Fibroblast of lung (primary cell): ENCODE measurements around the gene CTSC.

Experiments
- CTCF ChIP-seq, 2 donors: IDR thresholded peaks in 1 of 2; conservative IDR thresholded peaks in 1 of 2; 1 replicate in 1 of 2; 2 replicates in 1 of 2; pipeline ENCODE4 v1.5.1; 2011 to 2012; ENCODE audit warnings: low read length in 2 of 2, control low read depth in 1 of 2, inconsistent platforms in 1 of 2, low read depth in 1 of 2, mild to moderate bottlenecking in 1 of 2
- EZH2 ChIP-seq: IDR thresholded peaks from 2 replicates; pipeline ENCODE4 v1.5.1; 2012; ENCODE audit warnings: low read length, control low read depth, mild to moderate bottlenecking; ENCODE audit errors: missing control alignments

GRCh38 chr11:88358040-88358431 is 20.5 kb upstream of the CTSC start:
- TF ChIP-seq CTCF (conservative IDR thresholded peaks at IDR 0.05 in 1 of 2, IDR thresholded peaks at IDR 0.05 in 1 of 2; ENCODE audit: low read depth in 1 of 2, low read length in 2 of 2) (no peak), EZH2 (no peak)
